ENCODE results near the gene HHIPL1. TPM values are rescaled to one million over a fixed set of nuclear protein-coding genes. Genes with fewer than 3 reads are reported as not detected.

Gene HHIPL1
- total and polyA plus RNA-seq, 2 of the 8 experiments (the other 6 are each of a cell fraction or from before 2014, with no cell fraction given): 1.5 to 2.6 TPM

GRCh38 chr14:99724939-99725773, 80.2 kb downstream of the HHIPL1 start:
- peaks cover 0 to 1% of the 10 kb centered on the region in 2 experiments for H4K20me1 ChIP-seq (replicated peaks in 1 of 2; ENCODE audit: control insufficient read depth in 1 of 2, insufficient read depth in 2 of 2, low read length in 2 of 2)
- no peak overlapping the region for H3K27ac ChIP-seq (ENCODE audit: low read depth, low read length)
- H4K8ac ChIP-seq (ENCODE audit: extremely low read depth, insufficient read depth, low read length): no peak overlapping the region
- no peaks in the 10 kb centered on the region for H3K79me2 ChIP-seq (ENCODE audit: control insufficient read depth in 1 of 2, insufficient read depth in 2 of 2, low read length in 2 of 2)
- H3K4me3 ChIP-seq (ENCODE audit: extremely low read depth in 1 of 4, insufficient read depth in 2 of 4, low read depth in 3 of 4, low read length in 4 of 4): no peak overlapping the region
- no peak overlapping the region for H3K4ac ChIP-seq (replicated peaks; ENCODE audit: insufficient read length, low read depth, low read length)
- no peaks in the 10 kb centered on the region for H3K9me3 ChIP-seq (ENCODE audit: insufficient read depth in 2 of 2, low read depth in 1 of 2, low read length in 1 of 2)
- H3K79me1 ChIP-seq (ENCODE audit: low read depth, low read length): no peaks in the 10 kb centered on the region
- no peak overlapping the region for H2AK5ac ChIP-seq (ENCODE audit: low read depth, low read length)
- H2BK15ac ChIP-seq (ENCODE audit: low read length): 0 out of 2 replicates have a peak overlapping the region, but pooled peaks have one; percentile 10
- H2BK12ac ChIP-seq (ENCODE audit: low read depth, low read length): no peak overlapping the region
- no peak overlapping the region for H2BK5ac ChIP-seq (ENCODE audit: low read depth, low read length)
- H3K4me2 ChIP-seq (ENCODE audit: insufficient read depth in 1 of 2, low read depth in 2 of 2, low read length in 2 of 2): no peak overlapping the region
- FAIRE-seq (no peak), DNase-seq (ENCODE audit: low read depth in 1 of 2, low spot score in 2 of 2) (peak in 1 of 2 experiments; percentile 38)
- H3K18ac ChIP-seq (ENCODE audit: extremely low read depth, low read length): no peak overlapping the region
- H3K56ac ChIP-seq (replicated peaks; ENCODE audit: insufficient read length, low read depth, low read length): no peak overlapping the region
- no peak for TF ChIP-seq ASH2L (IDR thresholded peaks at IDR 0.05; ENCODE audit: low read length)
- TF ChIP-seq CEBPB (IDR thresholded peaks at IDR 0.05; ENCODE audit: low read depth, low read length): no peak
- no peak for TF ChIP-seq PHF8 (conservative IDR thresholded peaks at IDR 0.05; ENCODE audit: low read depth, low read length)
- TF ChIP-seq SIN3A (conservative IDR thresholded peaks at IDR 0.05 in 1 of 2, IDR thresholded peaks at IDR 0.05 in 1 of 2; ENCODE audit: low read depth in 1 of 2, low read length in 2 of 2): no peak
- TF ChIP-seq KDM1A (IDR thresholded peaks at IDR 0.05; ENCODE audit: borderline replicate concordance, low read length): 0 out of 2 replicates have a peak, but pooled peaks have one; percentile 55
- 93% methylated on average over 14 of the region's 15 CpGs; no CpG with 5 or more reads in 1 of the 2 experiments for WGBS, 2 experiments (ENCODE audit: extremely low coverage in 1 of 2, insufficient coverage in 1 of 2, insufficient read length in 1 of 2, insufficient replicate concordance in 2 of 2, low coverage in 1 of 2, low lambda C conversion rate in 2 of 2, missing lambda C conversion rate in 1 of 2)
- H2AFZ ChIP-seq (ENCODE audit: low read length): no peak overlapping the region
- peaks cover 0 to 6% (median under 1%) of the 10 kb centered on the region in 4 experiments; a peak in 1 of 7 replicates for H3K4me1 ChIP-seq (replicated peaks in 1 of 4; ENCODE audit: control insufficient read depth in 3 of 4, insufficient read depth in 4 of 4, low read length in 3 of 4)
- H3K36me3 ChIP-seq (ENCODE audit: control insufficient read depth in 2 of 4, insufficient read depth in 4 of 4, low read length in 3 of 4): no peaks in the 10 kb centered on the region
- ChIA-PET POLR2A (ENCODE audit: partially characterized antibody) (no interaction called here), CTCF (ENCODE audit: partially characterized antibody) (interaction anchor here (0.6 to 18.9 kb wide), 4 partner anchors 10 to 205 kb away, joined by 3 to 237 read pairs (median 4); no protein-coding TSS in a partner anchor)
- no peak overlapping the region for H4K91ac ChIP-seq (replicated peaks; ENCODE audit: insufficient read length, low read length)
- H3K14ac ChIP-seq (ENCODE audit: insufficient read length): no peak overlapping the region
- no peak overlapping the region for H4K5ac ChIP-seq (ENCODE audit: insufficient read length, low read depth, low read length)
- no peak overlapping the region for H2BK120ac ChIP-seq (replicated peaks; ENCODE audit: low read depth, low read length)
- no peak overlapping the region for H2BK20ac ChIP-seq (ENCODE audit: low read length)
- no peaks in the 10 kb centered on the region for H3K27me3 ChIP-seq (replicated peaks in 1 of 4; ENCODE audit: control insufficient read depth in 3 of 4, extremely low read depth in 1 of 4, insufficient read depth in 3 of 4, low read length in 3 of 4)
- H3K23ac ChIP-seq (ENCODE audit: insufficient read length): no peak overlapping the region
- no peaks in the 10 kb centered on the region; the same call in 1 of the 2 replicates for H3K23me2 ChIP-seq (ENCODE audit: low read depth, low read length)
- no peak overlapping the region for H3K9ac ChIP-seq (replicated peaks in 1 of 4; ENCODE audit: extremely low read depth in 1 of 4, low read depth in 3 of 4, low read length in 3 of 4)

All from H1 (cell line).